NCI-H1930 (cell line): ENCODE results near the gene XYLT1.
"Not testable (repeated sequence)": the region's sequence is repeated elsewhere in the genome, so short reads cannot be mapped to it uniquely, and the experiment has no call there.

Source experiments
- DNase-seq, 2 experiments: peaks; one replicate each; lab custom pipeline; 2025; lab: John Stamatoyannopoulos, UW

The XYLT1 gene

GRCh38 chr16:17431968-17432625 is 38.7 kb downstream of the XYLT1 start:
- DNase-seq, result no peak

GRCh38 chr16:17431012-17431411 is 39.7 kb downstream of the XYLT1 start:
- no peak for DNase-seq

GRCh38 chr16:17426451-17426850 is 44.3 kb downstream of the XYLT1 start:
- DNase-seq, result no peak

- DNase-seq, result no peak
These were observed 46.0 kb downstream of the XYLT1 start for GRCh38 chr16:17424771-17425170.

GRCh38 chr16:17423221-17423620 is 47.5 kb downstream of the XYLT1 start:
- DNase-seq, result no peak

- DNase-seq, result no peak
These were observed 49.9 kb downstream of the XYLT1 start for GRCh38 chr16:17420816-17421215.

- no peak for DNase-seq
These were observed 51.5 kb downstream of the XYLT1 start for GRCh38 chr16:17419266-17419665.

GRCh38 chr16:17417740-17418139 is 53.0 kb downstream of the XYLT1 start:
- no peak for DNase-seq

- DNase-seq, result no peak
These were observed 54.1 kb downstream of the XYLT1 start for GRCh38 chr16:17416461-17417311.

- no peak for DNase-seq
These were observed 55.8 kb downstream of the XYLT1 start for GRCh38 chr16:17414916-17415315.

GRCh38 chr16:17414421-17414820 is 56.3 kb downstream of the XYLT1 start:
- no peak for DNase-seq

GRCh38 chr16:17413508-17413907 is 57.3 kb downstream of the XYLT1 start:
- no peak for DNase-seq

GRCh38 chr16:17412791-17413190 is 58.0 kb downstream of the XYLT1 start:
- no peak for DNase-seq

- no peak for DNase-seq
These were observed 58.5 kb downstream of the XYLT1 start for GRCh38 chr16:17412221-17412620.

GRCh38 chr16:17411263-17411662 is 59.5 kb downstream of the XYLT1 start:
- DNase-seq, result no peak

- DNase-seq, result not testable (repeated sequence)
These were observed 60.4 kb downstream of the XYLT1 start for GRCh38 chr16:17410316-17410715.

- DNase-seq, result no peak
These were observed 60.9 kb downstream of the XYLT1 start for GRCh38 chr16:17409894-17410293.

- no peak for DNase-seq
These were observed 61.8 kb downstream of the XYLT1 start for GRCh38 chr16:17408955-17409441.

- no peak for DNase-seq
These were observed 62.5 kb downstream of the XYLT1 start for GRCh38 chr16:17408296-17408695.

GRCh38 chr16:17407321-17407720 is 63.4 kb downstream of the XYLT1 start:
- no peak for DNase-seq

- DNase-seq, result no peak
These were observed 65.6 kb downstream of the XYLT1 start for GRCh38 chr16:17404941-17405689.

GRCh38 chr16:17403859-17404545 is 66.8 kb downstream of the XYLT1 start:
- DNase-seq, result no peak
